H1 (cell line): Measurements from ENCODE around the gene MADD. TPM values are rescaled to one million over a fixed set of nuclear protein-coding genes. Genes with fewer than 3 reads are reported as not detected.

Source experiments
- HDAC2 ChIP-seq, 2 experiments: fragments of 300-600 bp in 1 of 2; sonication (generic) in 1 of 2; IDR thresholded peaks; 2 replicates each; pipeline ENCODE4 v1.6.1; 2011 to 2012; ENCODE audit warnings: low read depth in 2 of 2, low read length in 2 of 2, mild to moderate bottlenecking in 2 of 2, moderate library complexity in 2 of 2, borderline replicate concordance in 1 of 2, inconsistent platforms in 1 of 2
- SAP30 ChIP-seq: fragments of 300-600 bp; sonication (generic); IDR thresholded peaks from 2 replicates; pipeline ENCODE4 v1.7.1; 2012; ENCODE audit warnings: low read length, moderate library complexity, mild to moderate bottlenecking, inconsistent platforms; ENCODE audit not compliant: insufficient read depth, insufficient replicate concordance
- SIRT6 ChIP-seq: IDR thresholded peaks from one replicate; pipeline ENCODE4 v1.7.1; 2012; ENCODE audit warnings: low read length, inconsistent platforms
- polyA plus RNA-seq, 7 experiments: library from polyadenylated mRNA; depleted of rRNA in 3 of 7; stranded (reverse) in 5 of 7; unstranded in 2 of 7; fragments of >200 nt in 5 of 7; fragments of 200-250 nt in 2 of 7; gene quantifications; 1 replicate in 5 of 7; 2 replicates in 1 of 7; 4 replicates in 1 of 7; pipeline versions ENCODE4 v1.2.1 to v1.2.3, GENCODE V29; 2011 to 2013; ENCODE audit warnings: missing spikeins in 2 of 7, mixed read lengths in 2 of 7
- total RNA-seq: library from RNA; stranded (reverse); fragmentation: NEBNext Ultra II Directional; extraction: Animal tissue kit (Norgen Biotek cat#: 25700); gene quantifications from 2 replicates; pipeline ENCODE4 v1.2.1, GENCODE V29; 2021

MADD gene
- total and polyA plus RNA-seq, 2 of the 8 experiments (the other 6 are each of a cell fraction or from before 2014, with no cell fraction given) = 32.5 to 45.4 TPM

- TF ChIP-seq SAP30 (no peak), SIRT6 (no peak), HDAC2 (IDR thresholded peaks at IDR 0.05; ENCODE audit: borderline replicate concordance in 1 of 2, low read depth in 2 of 2, low read length in 2 of 2) (no peak)
These were observed 62.4 kb downstream of the MADD start (continued) for GRCh38 chr11:47332303-47332711.
